GM18907 (cell line): ENCODE results near the gene OR4A5.
"Not testable (repeated sequence)": the region's sequence is repeated elsewhere in the genome, so short reads cannot be mapped to it uniquely, and the experiment has no call there.

Source experiments
- ATAC-seq: cut with Tn5 transposase; IDR thresholded peaks from one replicate; pipeline ENCODE4 v1.9.1; 2021; ENCODE audit warnings: mild to moderate bottlenecking, moderate library complexity; ENCODE audit not compliant: unreplicated experiment

The OR4A5 gene

GRCh38 chr11:54706532-54706931 lies at the start of gene OR4A5:
Gene OR4A5, plus strand, starts transcription at chr11:54706832. Its CDS starts 53 bp downstream, at chr11:54706885.
- ATAC-seq, result not testable (repeated sequence)

- ATAC-seq, result not testable (repeated sequence)
Observed at GRCh38 chr11:54720094-54720493, 13.5 kb downstream of the OR4A5 start.
